Measurements from ENCODE around the gene RBM8A. TPM values are rescaled to one million over a fixed set of nuclear protein-coding genes. Genes with fewer than 3 reads are reported as not detected.
"Not testable (repeated sequence)": the region's sequence is repeated elsewhere in the genome, so short reads cannot be mapped to it uniquely, and the experiment has no call there.

The RBM8A gene
- total and polyA plus RNA-seq, 8 donors = 90.2 to 197 (median 182) TPM

DNA sequence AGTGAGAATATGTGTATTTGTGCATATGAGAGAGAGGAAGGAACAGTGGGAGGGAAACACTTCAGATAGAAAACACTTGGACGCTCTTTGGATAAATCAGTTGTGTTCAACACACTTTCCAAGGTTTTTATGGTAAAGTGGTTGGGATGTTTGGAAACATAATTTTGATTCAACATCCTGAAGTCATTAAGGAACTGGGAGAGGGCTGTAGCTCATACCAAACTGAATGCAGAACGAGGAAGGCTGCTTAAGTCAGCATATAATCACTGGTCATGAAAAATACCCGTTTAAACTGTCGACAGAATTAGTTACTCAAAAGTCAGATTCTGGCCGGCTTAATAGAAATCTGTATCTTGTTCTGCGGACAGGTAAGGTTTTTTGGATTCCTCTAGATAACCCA is 15.6 kb upstream of the RBM8A start:
- DNase-seq = no peak
- Histone ChIP-seq H3K27me3 (no peaks in the 10 kb centered on the region), H3K27ac (no peak overlapping the region), H3K4me1 (no peaks in the 10 kb centered on the region), H3K4me3 (no peak overlapping the region), H3K9me3 (no peaks in the 10 kb centered on the region), H3K36me3 (peaks cover 0 to 27% of the 10 kb centered on the region in 2 donors)
- TF ChIP-seq, protein P1, sequence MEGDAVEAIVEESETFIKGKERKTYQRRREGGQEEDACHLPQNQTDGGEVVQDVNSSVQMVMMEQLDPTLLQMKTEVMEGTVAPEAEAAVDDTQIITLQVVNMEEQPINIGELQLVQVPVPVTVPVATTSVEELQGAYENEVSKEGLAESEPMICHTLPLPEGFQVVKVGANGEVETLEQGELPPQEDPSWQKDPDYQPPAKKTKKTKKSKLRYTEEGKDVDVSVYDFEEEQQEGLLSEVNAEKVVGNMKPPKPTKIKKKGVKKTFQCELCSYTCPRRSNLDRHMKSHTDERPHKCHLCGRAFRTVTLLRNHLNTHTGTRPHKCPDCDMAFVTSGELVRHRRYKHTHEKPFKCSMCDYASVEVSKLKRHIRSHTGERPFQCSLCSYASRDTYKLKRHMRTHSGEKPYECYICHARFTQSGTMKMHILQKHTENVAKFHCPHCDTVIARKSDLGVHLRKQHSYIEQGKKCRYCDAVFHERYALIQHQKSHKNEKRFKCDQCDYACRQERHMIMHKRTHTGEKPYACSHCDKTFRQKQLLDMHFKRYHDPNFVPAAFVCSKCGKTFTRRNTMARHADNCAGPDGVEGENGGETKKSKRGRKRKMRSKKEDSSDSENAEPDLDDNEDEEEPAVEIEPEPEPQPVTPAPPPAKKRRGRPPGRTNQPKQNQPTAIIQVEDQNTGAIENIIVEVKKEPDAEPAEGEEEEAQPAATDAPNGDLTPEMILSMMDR (IDR thresholded peaks at IDR 0.05) = no peak
- ATAC-seq = no peak
- intact Hi-C loops (cut with DNase I) = no loop called here

DNA sequence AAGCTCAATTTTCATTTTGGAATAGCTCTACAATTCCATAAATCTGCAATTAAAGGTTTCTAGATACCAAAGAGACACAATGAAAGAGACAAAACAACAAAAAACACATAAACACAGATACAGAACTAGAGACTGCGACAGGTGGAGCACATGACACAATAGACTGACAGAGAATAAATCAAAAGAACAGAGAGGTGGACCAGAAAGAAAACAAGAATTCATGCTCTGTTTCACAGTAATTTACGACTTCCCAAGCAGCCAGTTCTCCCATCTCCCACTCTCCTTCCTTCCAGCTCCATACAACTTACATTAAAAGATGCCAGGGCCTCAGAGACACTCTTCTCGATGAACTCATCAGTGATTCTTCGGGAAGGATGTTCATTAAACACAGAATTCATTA is 15.1 kb upstream of the RBM8A start:
- Histone ChIP-seq H3K4me3 (no peak overlapping the region), H3K27me3 (no peaks in the 10 kb centered on the region), H3K4me1 (no peaks in the 10 kb centered on the region), H3K36me3 (peaks cover 0 to 30% of the 10 kb centered on the region in 2 donors), H3K27ac (no peak overlapping the region), H3K9me3 (no peaks in the 10 kb centered on the region)
- intact Hi-C loops (cut with DNase I) = no loop called here
- no peak for ATAC-seq
- TF ChIP-seq, protein P1 (IDR thresholded peaks at IDR 0.05) = no peak
- no peak for DNase-seq

DNA sequence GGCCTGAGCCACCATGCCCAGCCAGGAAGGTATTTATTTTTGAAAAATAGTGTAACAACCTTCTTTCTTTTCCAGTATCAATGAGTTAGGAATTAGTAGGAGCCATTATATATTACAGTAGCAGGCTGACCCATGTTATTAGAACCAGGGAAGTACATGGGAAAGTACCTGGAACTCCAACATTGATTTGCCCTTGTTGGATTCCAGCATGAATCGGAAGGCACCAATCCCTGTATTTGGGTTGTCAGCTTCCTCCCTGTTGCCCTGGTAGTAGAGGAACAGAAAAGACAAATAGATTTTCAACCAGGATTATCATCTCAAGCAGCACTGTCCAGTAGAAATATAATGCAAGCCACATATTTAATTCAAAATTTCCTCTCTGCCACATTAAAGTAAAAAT is 10.2 kb upstream of the RBM8A start:
- H3K27ac ChIP-seq = no peak overlapping the region
- TF ChIP-seq, protein P1 (IDR thresholded peaks at IDR 0.05) = no peak
- no peaks in the 10 kb centered on the region for H3K9me3 ChIP-seq
- peaks cover 0 to 16% of the 10 kb centered on the region in 2 donors for H3K4me1 ChIP-seq
- ATAC-seq = no peak
- H3K27me3 ChIP-seq = no peaks in the 10 kb centered on the region
- H3K36me3 ChIP-seq = peaks cover 0 to 63% of the 10 kb centered on the region in 2 donors
- intact Hi-C loops (cut with DNase I) = no loop called here
- DNase-seq = no peak
- no peak overlapping the region for H3K4me3 ChIP-seq

DNA sequence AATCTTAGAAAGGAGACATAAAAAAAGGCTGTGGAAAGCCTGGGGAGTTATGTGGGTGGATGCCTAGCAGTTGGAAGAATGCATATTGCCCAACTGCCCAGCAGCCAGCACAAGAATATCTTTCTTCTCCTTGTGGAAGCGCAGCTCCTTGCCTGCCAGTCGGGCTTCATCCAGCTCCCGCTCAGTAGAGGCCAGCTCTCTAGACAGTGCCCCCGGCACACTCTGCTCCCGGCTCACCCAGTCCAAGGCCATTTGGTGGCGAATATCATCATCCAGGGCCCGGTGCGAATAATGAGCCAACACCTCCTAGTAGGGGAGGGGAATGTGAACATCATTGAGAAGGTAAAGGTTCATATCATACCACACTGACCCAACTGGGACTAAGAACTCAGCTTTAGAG is 9.0 kb upstream of the RBM8A start:
- Histone ChIP-seq H3K9me3 (no peaks in the 10 kb centered on the region), H3K27me3 (no peaks in the 10 kb centered on the region), H3K4me1 (peaks cover 0 to 22% of the 10 kb centered on the region in 2 donors), H3K27ac (no peak overlapping the region), H3K4me3 (no peak overlapping the region), H3K36me3 (peaks cover 0 to 55% of the 10 kb centered on the region in 2 donors)
- ATAC-seq (peak; percentile 73), DNase-seq (no peak)
- intact Hi-C loops (cut with DNase I) = no loop called here
- TF ChIP-seq, protein P1 (IDR thresholded peaks at IDR 0.05) = no peak

DNA sequence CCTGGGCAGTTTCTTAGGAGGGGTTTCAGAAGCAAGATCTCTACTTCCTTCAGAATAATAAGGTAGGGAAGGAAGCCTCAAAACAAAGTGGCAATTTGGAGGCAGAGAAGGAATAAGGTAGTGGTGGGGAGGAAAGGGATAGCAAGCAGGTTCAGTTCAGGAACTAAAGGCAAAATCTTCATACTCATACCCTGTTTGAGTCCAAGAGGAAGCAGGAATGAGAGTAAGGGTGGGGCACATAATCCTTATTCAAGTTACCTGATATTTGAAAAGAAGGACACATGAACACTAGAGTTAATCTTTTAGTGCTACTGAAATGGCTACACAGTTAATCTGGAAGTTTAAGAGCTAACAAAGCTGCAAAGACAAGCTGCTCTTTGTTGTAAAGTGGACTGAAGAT is 8.4 kb upstream of the RBM8A start:
- peaks cover 0 to 49% of the 10 kb centered on the region in 2 donors for H3K36me3 ChIP-seq

DNA sequence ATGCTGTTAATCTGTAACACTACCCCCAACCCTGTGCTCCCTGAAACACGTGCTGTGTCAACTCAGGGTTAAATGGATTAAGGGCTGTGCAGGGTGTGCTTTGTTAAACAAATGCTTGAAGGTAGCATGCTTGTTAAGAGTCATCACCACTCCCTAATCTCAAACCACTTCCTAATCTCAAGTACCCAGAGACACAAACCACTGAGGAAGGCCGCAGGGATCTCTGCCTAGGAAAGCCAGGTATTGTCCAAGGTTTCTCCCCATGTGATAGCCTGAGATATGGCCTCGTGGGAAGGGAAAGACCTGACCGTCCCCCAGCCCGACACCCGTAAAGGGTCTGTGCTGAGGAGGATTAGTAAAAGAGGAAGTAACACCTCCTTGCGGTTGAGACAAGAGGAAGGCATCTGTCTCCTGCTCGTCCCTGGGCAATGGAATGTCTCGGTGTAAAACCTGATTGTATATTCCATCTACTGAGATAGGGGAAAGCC is 5.3 kb upstream of the RBM8A start:
- H3K27me3 ChIP-seq; H3K27ac ChIP-seq; ATAC-seq; H3K9me3 ChIP-seq; H3K4me3 ChIP-seq; DNase-seq; intact Hi-C loops (cut with DNase I): not testable (repeated sequence)
- Histone ChIP-seq H3K4me1 (peaks cover 0 to 28% of the 10 kb centered on the region in 2 donors), H3K36me3 (peaks cover 0 to 39% of the 10 kb centered on the region in 2 donors)

More for the DNA sequence above, 8.4 kb upstream of the RBM8A start:
- Histone ChIP-seq H3K9me3 (no peaks in the 10 kb centered on the region), H3K4me3 (no peak overlapping the region), H3K4me1 (peaks cover 0 to 22% of the 10 kb centered on the region in 2 donors), H3K27me3 (no peaks in the 10 kb centered on the region), H3K27ac (no peak overlapping the region)
- intact Hi-C loops (cut with DNase I) = no loop called here
- DNase-seq (no peak), ATAC-seq (no peak)
- TF ChIP-seq, protein P1 (IDR thresholded peaks at IDR 0.05) = no peak
